DMS153 treated with DMSO at 0.1 percent for 48 hours (cell line): ENCODE data around the gene BFSP1.

Experiments
- DNase-seq: peaks from one replicate; lab custom pipeline; 2025; ENCODE audit not compliant: unreplicated experiment; lab: John Stamatoyannopoulos, UW

BFSP1 gene

DNA sequence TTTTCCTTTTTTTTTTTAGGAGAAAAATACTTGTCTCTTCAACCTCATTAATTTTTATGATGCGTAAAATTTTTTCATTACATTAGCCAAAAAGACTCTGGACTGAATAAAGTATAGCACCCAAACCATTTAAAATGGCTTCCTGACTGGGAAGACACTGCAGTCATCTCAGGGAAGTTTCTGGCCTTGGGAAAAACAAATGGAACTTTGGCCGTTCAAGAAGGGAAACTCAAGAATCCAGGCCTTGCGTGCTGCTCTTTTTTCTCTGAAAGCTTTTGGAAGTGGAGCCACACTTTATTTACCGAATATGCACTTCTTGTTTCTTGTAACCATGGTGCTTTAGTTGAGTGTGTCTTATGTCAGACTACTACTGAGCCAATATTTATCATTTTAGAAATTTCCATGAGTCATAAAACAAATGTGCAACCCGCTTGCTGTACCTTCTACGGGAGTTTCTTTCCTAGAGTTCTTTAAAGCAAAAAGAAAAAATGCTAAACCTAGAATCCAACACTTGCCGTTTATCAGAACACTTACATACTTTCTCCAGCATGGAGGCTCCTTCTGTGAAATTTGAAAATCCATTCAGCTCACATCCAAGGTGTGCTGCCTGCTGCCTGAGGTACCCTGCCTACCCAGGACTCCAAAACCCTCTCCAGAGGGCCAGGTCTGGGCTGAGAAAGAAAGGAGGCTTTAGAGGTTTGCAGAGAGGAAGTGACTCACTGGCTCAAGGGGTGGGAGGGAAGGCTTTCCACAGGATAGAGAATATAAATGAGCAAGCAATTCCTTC lies 27.2 kb upstream of the BFSP1 start:
- DNase-seq = peak; percentile 35

DNA sequence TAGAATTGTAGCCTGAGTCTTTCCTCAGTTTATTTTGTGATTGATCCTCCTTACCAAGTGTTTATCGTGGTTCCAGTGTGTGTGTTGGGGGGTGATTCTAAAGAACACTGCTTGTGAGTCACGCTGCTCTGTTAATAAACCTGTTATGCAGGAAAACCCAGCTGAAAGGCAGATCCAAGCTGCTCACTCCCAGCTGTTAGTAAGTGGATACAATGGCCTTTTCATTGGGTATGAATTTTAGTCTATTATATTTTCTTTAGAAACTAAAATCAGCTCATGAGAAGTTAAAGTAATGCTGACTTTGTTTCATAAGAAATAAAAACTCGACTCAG lies 26.5 kb upstream of the BFSP1 start:
- no peak for DNase-seq

DNA sequence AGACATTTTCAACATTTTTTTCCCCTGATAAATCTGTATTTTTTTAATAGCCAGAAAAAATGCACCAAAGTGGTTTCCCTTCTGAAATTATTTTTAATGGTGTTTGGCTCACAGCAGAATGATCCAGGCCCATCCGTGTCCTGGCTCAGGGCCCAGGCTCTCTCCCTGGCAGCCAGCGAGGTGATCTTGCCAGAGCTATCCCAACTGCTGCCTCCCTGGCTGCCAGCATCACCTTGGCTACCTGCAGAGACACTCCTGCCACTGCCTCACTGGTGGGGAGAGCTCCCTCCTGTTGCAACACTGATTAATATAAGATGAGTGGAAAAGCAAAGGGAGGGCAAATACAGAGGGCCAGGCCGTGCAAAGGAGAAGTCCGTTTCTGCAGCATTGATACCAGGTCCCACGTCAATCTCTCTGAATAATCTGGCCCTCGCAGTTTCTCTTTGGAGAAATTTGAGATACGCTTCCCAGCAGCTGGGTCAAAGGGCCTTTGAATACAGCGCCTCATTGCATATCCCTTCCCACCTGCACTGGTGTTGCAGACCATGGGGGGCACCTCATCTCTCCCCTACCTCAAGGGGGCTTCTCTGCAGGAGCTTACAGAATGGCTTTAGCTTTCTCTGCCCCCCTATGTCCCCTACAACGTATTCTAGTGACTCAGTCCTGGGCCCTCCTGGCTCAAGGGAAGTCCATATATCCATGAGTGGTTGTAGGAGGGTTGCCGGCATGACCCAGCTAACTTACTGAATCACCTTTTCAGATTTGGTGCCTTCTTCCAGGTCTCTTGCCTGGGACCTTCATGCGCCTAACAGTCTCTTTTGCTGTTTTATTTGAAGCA lies 25.9 kb upstream of the BFSP1 start:
- DNase-seq = peak; percentile 80

DNA sequence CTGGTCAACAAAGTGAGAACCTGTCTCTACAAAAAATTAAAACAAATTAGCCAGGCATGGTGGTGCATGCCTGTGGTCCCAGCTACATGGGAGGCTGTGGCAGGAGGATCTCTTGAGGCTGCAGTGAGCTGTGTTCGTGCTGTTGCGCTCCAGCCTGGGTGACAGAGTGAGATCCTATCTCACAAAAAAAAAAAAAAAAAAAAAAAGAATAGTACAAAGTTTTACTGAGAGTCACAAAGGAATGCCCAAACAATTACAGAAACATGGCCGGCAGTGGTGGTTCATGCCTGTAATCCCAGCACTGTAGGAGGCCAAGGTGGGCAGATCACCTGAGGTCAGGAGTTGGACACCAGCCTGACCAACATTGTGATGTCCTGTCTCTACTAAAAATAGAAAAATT lies 23.9 kb upstream of the BFSP1 start:
- DNase-seq = no peak

DNA sequence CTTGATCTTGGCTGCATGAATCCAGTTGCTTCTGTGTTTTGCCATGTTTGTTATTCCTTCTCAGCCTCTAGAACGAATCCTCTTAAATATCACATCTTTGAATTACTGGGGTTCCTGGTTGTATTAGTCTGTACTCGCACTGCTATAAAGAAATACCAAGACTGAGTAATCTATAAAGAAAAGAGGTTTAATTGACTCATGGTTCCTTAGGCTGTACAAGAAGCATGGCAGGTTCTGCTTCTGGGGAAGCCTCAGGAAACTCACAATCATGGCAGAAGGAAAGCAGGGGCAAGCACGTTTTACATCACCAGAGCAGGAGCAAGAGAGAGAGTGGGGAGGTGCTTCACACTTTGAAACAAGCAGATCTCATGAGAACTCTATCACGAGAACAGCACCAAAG lies 18.0 kb upstream of the BFSP1 start:
- no peak for DNase-seq

DNA sequence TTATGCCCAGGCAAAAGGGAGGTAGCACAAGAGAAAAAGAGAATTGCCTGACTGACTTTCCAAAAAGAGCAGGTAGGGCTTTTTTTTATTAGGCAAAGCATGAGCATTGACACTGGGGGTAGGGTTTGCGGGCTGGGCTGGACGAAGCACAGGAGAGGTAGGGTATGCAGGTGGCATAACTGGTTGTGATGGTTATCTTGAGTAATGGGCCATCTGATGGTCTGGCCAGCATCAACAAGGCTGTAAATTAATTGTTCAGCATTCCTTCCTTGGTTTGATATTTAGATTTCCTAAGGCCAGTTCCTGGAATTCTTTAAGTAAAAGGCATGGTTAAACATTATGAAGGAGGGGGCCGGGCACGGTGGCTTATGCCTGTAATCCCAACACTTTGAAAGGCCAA lies 13.9 kb upstream of the BFSP1 start:
- DNase-seq = no peak

DNA sequence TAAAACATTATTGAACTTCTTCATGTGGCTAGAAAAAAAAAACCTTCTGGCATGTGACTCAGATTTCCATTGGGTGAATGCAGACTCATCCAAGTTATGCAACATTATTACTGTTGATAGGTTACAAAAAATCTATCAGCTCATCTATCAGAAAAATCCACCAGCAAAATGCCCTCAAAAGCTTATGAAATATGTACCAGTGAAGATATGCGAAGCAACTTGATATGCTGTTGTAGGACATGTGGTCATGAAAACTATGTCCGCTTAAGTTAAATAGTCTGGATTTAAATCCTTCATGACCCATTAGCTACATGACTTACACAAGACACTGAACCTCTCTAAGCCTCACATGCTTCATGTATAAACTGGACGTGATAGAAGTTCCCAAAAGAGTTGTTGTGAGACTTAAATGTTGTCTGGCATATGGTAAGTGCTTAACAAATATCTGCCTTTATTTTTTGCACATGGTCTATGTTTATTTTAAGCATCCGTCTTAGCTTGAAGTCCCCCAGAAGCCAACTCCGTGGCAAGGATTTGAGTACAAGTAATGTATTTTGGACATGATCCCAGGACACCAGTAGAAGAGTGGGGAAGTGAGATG lies 12.5 kb upstream of the BFSP1 start:
- no peak for DNase-seq

DNA sequence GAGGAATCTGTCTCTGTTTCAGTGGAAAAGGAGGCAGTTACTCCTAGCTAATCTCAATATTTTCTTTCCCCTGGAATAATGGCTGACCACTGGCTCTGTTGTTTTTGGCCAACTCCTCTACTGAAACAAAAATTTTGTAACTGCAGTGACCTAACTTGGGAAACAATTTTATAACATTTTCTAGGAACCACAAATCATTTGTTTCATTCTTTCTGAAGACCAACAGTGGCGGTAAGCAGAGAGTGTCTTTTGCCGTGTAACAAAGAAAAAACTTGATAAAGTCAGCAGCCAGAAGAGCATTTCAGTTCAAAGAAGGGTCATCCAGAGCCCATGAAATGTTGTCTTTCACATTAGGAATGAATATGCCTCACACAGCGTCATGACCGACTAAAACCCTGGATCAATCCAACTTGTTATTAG lies 11.8 kb upstream of the BFSP1 start:
- DNase-seq = no peak

DNA sequence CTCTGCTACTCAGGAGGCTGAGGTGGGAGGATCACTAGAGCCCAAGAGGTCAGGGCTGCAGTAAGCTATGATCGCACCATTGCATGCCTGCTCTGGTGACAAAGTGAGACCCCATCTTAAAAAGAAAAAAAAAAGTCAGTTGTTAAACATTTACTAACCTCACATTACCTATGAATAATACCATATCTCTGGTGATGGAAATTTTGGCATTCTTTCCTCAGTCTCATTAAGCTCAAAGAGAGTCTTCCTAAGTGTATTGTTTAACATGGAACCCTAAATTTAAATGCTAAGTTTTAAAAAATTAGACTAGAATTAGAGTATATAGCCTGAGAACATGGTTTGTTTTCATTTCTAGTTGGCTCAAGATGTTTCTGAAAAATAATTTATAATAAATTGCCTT lies 11.3 kb upstream of the BFSP1 start:
- DNase-seq = no peak

DNA sequence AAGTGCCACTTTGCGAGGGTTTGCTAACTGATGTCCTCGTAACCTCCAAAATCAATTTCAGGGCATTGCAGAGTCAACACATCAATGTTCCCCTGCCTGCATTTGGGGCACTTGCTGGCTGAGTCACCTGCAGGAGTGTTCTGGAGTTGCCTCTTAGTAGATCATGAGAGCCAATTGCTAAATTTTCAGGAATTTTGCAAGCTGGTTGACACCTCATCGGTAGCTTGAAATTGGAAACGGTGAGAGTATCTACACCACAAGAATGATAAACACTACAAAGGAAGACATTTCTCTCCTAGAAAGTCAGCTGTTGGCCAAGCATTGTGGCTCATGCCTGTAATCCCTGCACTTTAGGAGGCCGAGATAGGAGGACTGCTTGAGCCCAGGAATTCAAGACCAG lies 10.8 kb upstream of the BFSP1 start:
- DNase-seq = no peak

DNA sequence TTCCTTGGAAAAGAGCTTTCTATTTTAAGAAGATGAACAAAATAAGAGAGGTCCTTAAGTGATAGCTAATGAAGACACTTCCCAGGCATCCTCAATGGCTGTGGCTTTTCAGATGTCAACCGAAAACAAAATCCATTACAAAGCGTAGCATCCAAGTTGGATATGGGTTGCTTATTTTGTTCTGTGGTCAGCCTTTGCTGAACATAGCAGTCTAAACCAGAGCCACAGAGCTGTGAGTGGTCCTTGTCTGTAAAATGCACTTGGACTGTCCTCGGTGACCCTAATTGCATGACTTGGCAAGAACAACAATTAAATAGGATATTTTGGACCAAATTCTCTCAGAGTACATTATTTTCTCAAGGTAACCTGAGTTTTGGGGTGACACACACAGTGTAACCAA lies 10.4 kb upstream of the BFSP1 start:
- no peak for DNase-seq

DNA sequence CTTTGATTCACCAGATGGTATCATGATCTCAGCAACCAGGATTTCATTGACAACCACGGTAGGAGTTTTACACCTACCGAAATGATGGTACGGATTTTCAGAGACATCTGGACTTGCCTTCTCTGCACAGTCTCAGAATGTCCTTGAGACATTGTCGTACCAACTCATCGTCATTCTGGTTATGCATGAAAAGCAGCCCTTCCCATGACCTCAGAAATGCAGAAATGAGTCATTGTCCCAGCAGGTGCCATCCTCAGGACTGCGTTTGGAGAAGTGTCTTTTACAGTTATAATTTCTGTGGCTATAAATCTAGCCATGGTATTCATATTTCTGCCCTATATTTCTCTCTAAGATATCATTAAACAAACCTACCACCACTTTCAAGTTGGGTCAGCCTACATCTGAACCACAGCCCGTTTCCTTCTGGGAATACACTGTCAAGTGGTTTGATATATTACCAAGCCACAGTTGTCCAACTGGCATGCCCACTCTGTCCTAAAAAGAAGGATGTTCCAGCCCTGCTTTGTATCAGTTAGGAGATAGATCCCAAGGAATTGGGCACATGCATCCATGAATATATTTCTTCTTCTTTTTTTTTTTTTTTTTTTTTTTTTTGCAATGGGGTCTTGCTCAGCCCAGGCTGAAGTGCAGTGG lies 7.5 kb upstream of the BFSP1 start:
- DNase-seq = no peak

DNA sequence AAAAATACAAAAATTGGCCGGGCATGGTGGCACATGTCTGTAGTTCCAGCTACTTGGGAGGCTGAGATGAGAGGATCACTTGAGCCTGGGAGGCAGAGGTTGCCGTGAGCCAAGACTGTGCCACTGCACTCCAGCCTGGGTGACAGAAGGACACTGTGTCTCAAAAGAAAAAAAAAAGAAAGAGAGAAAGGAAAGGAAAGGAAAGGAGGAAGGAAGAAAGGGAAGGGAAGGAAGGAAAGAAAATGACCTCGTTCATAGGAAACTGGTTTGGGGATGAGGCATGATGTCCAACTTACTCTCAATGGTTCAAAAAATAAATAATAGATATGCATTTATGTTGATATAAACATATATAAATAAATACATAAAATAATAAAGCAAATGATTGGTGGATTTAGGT lies 6.8 kb upstream of the BFSP1 start:
- no peak for DNase-seq

DNA sequence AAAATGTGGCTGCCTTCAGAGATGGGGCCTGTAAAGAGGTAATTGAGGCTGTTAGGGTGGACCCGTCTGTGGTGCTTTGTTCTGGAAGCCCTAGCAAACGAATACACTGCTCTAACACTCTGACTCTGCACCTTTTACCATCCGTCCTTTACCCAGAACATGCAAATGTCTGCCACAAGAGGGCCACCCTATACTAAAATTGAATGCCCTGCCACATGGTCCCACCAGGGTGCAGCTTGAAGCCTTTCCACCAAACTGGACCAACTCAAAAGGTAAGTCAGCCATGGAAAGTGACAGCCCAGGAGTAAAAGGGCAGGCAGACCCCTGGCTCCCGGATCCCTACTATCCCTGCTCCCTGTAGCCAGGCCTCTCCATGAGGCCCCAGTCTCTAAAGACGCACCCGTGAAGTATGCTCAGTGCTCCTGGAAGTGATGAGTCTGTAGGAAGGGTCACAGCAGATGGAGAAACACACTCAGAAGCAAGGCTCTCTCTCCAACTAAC lies 5.8 kb upstream of the BFSP1 start:
- peak; percentile 60 for DNase-seq

DNA sequence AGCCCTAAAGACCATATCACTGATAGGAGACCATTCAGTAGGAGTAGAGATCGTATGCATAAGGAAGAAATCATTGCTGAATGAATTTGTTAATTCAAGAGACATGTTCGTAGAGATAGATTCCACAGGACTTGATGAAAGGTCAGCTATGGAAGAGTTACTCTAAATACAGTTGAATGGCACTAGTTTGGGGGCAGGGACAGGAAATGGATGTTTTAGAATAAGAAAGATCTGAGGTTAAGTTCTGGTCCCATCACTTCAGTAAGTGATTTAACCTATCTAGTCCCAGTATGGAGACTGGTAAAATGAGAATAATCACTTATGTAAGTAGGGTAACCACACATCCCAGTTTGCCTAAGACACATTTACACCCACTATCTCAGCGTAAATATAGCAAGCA lies 2.9 kb upstream of the BFSP1 start:
- DNase-seq = no peak

DNA sequence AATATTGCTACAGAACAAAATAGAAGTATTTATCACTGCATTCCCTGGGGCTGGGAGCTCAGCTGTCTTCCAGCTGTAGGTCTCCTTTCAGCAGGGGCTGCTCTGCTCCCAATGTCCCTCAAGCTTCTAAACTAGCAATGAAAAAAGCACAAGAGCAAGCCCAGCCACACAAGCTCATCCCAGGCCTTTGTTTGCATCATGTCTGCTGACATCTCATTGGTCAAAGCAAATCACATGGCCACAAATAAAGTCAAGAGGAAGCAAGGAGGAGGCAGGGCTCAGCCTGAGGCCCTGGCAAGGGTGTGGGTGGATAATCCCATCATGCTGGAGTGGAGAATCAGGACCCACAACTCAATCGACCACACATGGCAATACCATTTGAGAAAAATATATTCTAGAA lies 2.2 kb upstream of the BFSP1 start:
- no peak for DNase-seq

DNA sequence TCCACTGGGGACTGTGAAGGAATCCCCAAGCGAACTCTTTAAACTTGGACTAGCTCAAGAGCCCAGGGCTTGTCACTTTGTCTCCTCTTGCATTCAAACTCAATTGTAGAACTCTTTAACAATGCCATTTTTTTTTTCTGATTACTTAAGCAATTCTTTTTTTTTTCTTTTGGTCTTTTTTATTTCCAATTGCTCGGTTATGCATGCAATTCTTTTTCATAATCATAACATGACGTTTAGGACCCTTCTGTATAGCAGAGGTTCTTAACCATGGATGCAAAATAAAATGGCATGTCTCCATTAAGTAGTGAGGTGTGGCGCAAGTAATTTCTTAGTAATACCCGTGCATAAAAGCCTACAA lies 466 bp upstream of the BFSP1 start:
- DNase-seq = no peak

DNA sequence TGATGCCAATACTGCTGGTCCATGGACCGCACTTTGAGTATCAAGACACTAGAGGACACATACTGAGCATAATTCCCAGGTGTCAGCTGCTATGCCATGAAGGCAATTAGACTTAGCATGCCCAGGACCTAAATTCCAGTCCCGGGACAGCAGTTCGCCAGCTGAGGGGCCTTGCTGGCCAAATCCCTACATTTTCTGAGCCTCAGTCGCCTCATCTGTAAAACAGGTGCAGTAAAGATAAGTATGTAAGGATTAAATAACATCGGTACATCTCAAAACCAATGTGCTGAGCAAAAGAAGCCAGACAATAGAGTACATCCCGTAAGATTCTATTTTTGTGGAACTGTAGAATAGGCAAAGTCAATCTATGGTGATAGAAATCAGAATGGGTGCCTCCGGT lies 1.0 kb downstream of the BFSP1 start:
- DNase-seq = no peak

DNA sequence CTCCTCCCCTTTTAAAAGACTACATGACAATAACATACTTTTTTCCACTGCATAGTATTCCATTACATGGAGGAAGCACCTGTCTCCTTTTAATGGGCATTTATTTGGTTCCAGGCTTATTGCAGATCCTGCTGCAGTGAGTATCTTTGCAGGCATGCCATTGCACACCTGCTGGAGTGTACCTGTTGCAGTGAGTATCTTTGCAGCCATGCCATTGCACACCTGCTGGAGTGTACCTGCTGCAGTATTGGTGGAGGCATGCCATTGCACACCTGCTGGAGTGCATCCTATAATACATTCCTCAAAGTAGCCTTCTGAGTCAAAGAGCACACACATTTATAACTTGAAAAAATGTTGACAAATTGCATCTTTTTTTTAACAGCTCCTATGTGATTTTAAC lies 1.6 kb downstream of the BFSP1 start:
- no peak for DNase-seq

DNA sequence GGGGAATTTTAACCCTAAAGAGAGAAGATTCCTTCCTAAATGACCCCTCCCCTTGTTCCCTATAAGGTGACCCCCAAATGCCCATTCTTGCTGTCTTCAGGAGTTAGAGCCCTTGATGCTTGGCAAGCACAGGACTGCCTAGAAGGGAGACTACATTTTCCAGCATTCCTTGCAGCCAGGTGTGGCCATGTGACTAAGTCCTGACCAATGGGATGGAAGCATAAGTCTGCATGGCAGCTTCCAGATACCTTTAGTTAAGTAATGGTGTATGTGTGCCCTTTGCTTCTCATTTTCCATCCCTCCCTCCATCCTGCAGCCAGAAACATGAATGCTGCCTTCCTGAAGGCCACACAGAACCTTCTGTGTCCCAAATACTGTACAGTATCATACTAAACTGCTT lies 5.5 kb downstream of the BFSP1 start:
- peak; percentile 31 for DNase-seq

DNA sequence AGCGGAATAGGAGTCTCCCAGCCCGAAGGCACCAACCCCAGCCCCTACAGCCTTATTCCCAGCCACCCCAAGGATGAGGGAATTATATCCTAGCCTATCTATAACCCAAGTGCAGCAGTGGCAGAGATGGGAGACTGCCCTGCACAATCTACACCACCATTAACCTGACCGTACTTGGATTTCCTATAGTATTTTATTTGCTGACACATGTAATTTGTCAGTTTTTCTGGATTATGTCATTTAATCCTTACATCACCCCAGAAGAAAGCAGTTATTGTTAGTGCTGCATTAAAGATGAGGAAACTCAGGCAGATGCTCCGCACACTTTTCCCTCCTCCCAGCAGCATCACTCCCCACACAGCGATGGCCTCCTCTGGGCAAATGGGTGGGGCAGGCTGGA lies 6.0 kb downstream of the BFSP1 start:
- DNase-seq = no peak

DNA sequence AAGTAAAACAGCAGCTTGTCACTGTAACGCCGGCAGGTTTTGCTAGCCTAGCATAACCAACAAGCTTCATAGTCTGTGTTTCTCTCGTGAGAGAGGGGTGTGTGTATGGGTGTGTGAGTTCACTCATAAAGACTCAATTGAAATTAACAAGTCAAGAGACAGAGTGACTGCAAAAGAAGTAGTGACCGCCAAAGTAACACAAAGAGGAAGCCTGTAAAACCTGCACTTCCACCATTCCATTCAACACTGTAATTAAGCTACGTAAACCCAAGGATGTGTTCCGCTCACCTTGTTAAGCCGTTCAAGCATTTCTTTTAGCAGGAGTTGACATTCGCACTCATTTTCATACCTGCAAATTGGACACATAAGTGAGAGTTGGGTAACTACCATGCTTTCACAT lies 6.6 kb downstream of the BFSP1 start:
- DNase-seq = no peak
